Natural killer cell (primary cell): ENCODE measurements around the gene SPINK6. TPM values are rescaled to one million over a fixed set of nuclear protein-coding genes. Genes with fewer than 3 reads are reported as not detected.

Experiments used
- ATAC-seq, 3 donors: fragments of 150-1000 bp in 2 of 3; fragments of 200-7000 bp in 1 of 3; cut with Tn5 transposase; 1 replicate in 1 of 3; 2 replicates in 2 of 3; pipeline ENCODE4 v1.10.0; 2021; ENCODE audit warnings: mild to moderate bottlenecking in 2 of 3, moderate library complexity in 2 of 3
- DNase-seq, 2 donors: peaks; one replicate each; pipeline versions ENCODE4 v3.0.0 to v3.0.0-alpha.2; 2013 to 2021; ENCODE audit warnings: mixed read lengths in 1 of 2
- H3K27ac ChIP-seq: one replicate; pipeline ENCODE4 v1.5.1; 2013; ENCODE audit warnings: mild to moderate bottlenecking, low read length
- H3K27me3 ChIP-seq: one replicate; pipeline ENCODE4 v1.6.1; 2013; ENCODE audit warnings: low read length; ENCODE audit not compliant: control insufficient read depth, insufficient read depth
- H3K36me3 ChIP-seq: one replicate; pipeline ENCODE4 v1.6.1; 2013; ENCODE audit warnings: low read length; ENCODE audit not compliant: control insufficient read depth, insufficient read depth
- H3K4me1 ChIP-seq: one replicate; pipeline ENCODE4 v1.6.1; 2013; ENCODE audit warnings: low read length; ENCODE audit not compliant: control insufficient read depth, insufficient read depth
- H3K4me3 ChIP-seq: one replicate; pipeline ENCODE4 v1.5.1; 2013; ENCODE audit warnings: low read length
- H3K9me3 ChIP-seq: one replicate; pipeline ENCODE4 v1.6.1; 2013; ENCODE audit warnings: low read length; ENCODE audit not compliant: control insufficient read depth, insufficient read depth
- H3K27ac Mint-ChIP-seq, 2 donors: one replicate each; pipeline ENCODE4 v1.8.0; 2022; ENCODE audit warnings: mild to moderate bottlenecking in 2 of 2, mixed read lengths in 2 of 2, moderate library complexity in 1 of 2
- H3K27me3 Mint-ChIP-seq, 2 donors: one replicate each; pipeline ENCODE4 v1.8.0; 2022; ENCODE audit warnings: low read depth in 2 of 2, mixed read lengths in 2 of 2
- H3K36me3 Mint-ChIP-seq: one replicate; pipeline ENCODE4 v1.8.0; 2022; ENCODE audit warnings: mixed read lengths
- H3K4me1 Mint-ChIP-seq, 2 donors: one replicate each; pipeline ENCODE4 v1.8.0; 2022; ENCODE audit warnings: mixed read lengths in 2 of 2
- H3K4me3 Mint-ChIP-seq: one replicate; pipeline ENCODE4 v1.8.0; 2022; ENCODE audit warnings: mild to moderate bottlenecking, moderate library complexity, mixed read lengths
- H3K9me3 Mint-ChIP-seq, 2 donors: one replicate each; pipeline ENCODE4 v1.8.0; 2022; ENCODE audit warnings: mixed read lengths in 2 of 2
- CTCF ChIP-seq: fragments of 200-600 bp; IDR thresholded peaks from one replicate; pipeline ENCODE4 v1.8.0; 2022; ENCODE audit warnings: antibody characterized with exemption
- WGBS: methylation state at CpG from one replicate; pipeline ENCODE4 v1.1.7; 2013; ENCODE audit warnings: missing lambda C conversion rate; ENCODE audit not compliant: insufficient coverage; 5-methylcytosine and 5-hydroxymethylcytosine counted together
- intact Hi-C: fragments of 100-400 bp; cut with micrococcal nuclease; formaldehyde crosslinking; loops from one replicate; pipeline ENCODE4 v1.14.2; 2022
- total RNA-seq, 4 donors: library from RNA; stranded (reverse); fragments of 120-200 nt in 1 of 4; gene quantifications; one replicate each; pipeline versions ENCODE4 v1.2.3 to v1.2.4, GENCODE V29; 2013 to 2022

SPINK6 gene
- total RNA-seq, 3 donors from 2014 or later (not counting 1 experiment from before 2014, with no cell fraction given): not detected

DNA sequence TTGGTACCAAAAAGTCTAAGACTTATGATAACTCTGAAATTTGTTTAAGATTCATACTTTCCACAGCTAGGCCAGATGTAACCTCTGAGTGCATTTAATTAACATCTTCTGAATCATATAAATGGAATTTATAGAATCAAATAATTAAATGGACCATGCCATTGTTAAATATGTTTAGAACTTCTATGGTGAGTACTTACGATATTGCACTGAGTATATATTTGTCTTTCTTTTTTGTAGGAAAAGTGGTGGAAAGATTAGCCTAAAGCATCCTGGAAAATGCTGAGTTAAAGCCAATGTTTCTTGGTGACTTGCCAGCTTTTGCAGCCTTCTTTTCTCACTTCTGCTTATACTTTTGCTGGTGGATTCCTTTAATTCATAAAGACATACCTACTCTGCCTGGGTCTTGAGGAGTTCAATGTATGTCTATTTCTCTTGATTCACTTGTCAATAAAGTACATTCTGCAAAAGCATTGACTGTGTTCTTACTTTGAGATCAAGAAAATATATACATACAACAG is 11.9 kb downstream of the SPINK6 start:
- Mint-ChIP-seq H3K9me3 (peaks cover 2 to 4% of the 10 kb centered on the region in 2 donors), H3K36me3 (no peaks in the 10 kb centered on the region), H3K4me1 (no peaks in the 10 kb centered on the region), H3K27ac (no peak overlapping the region), H3K27me3 (no peaks in the 10 kb centered on the region), H3K4me3 (no peak overlapping the region)
- H3K4me3 ChIP-seq: no peak overlapping the region
- no peak for ATAC-seq
- no peaks in the 10 kb centered on the region for H3K27me3 ChIP-seq
- H3K9me3 ChIP-seq: no peaks in the 10 kb centered on the region
- no peak for DNase-seq
- TF ChIP-seq CTCF: no peak
- no peaks in the 10 kb centered on the region for H3K36me3 ChIP-seq
- intact Hi-C loops: no loop called here
- H3K4me1 ChIP-seq: no peaks in the 10 kb centered on the region
- no peak overlapping the region for H3K27ac ChIP-seq
- WGBS: 89% methylated on average over 1 of the region's 1 CpG

DNA sequence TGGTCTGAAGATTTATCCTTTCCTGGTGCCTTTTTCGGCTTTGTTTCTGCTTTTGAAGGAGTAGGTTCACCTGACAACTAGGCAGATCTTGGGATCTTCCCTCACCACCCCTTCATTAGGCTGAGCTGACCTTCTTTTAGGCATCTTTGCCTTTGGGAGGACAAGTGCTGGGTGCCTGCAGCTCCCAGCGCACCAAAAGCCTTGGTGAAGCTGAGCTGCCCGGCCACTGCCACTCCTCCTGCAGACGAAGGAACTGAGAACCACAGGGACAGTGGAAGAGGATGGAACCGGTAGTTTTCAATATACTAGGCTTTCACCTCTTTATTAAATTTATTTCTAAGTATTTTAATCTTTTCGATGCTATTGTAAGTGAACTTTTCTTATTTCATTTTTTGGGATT is 18.7 kb downstream of the SPINK6 start:
- Mint-ChIP-seq H3K4me1 (no peaks in the 10 kb centered on the region), H3K9me3 (peaks cover 0 to 2% of the 10 kb centered on the region in 2 donors), H3K36me3 (no peaks in the 10 kb centered on the region), H3K27ac (no peak overlapping the region), H3K27me3 (no peaks in the 10 kb centered on the region), H3K4me3 (no peak overlapping the region)
- Histone ChIP-seq H3K27me3 (no peaks in the 10 kb centered on the region), H3K27ac (no peak overlapping the region), H3K36me3 (no peaks in the 10 kb centered on the region), H3K9me3 (no peaks in the 10 kb centered on the region), H3K4me3 (no peak overlapping the region), H3K4me1 (no peaks in the 10 kb centered on the region)
- intact Hi-C loops: no loop called here
- whole genome bisulfite sequencing: 74% methylated on average over 5 of the region's 6 CpGs
- ATAC-seq (no peak), DNase-seq (no peak)
- no peak for TF ChIP-seq CTCF

- H3K4me3 Mint-ChIP-seq: no peak overlapping the region
- intact Hi-C loops: no loop called here
- no peak overlapping the region for H3K27ac Mint-ChIP-seq
These were observed 21.4 kb downstream of the SPINK6 start for GRCh38 chr5:148224117-148224742.

More at GRCh38 chr5:148224117-148224742, 21.4 kb downstream of the SPINK6 start:
- Mint-ChIP-seq H3K36me3 (no peaks in the 10 kb centered on the region), H3K4me1 (no peaks in the 10 kb centered on the region), H3K9me3 (no peaks in the 10 kb centered on the region), H3K27me3 (no peaks in the 10 kb centered on the region)
- Histone ChIP-seq H3K9me3 (no peaks in the 10 kb centered on the region), H3K4me1 (no peaks in the 10 kb centered on the region), H3K27ac (no peak overlapping the region), H3K27me3 (no peaks in the 10 kb centered on the region), H3K36me3 (no peaks in the 10 kb centered on the region), H3K4me3 (no peak overlapping the region)
- DNase-seq: no peak
- WGBS: no CpG with 5 or more reads among the region's 2 CpGs
- no peak for TF ChIP-seq CTCF
- no peak for ATAC-seq
